ENCODE data around the gene ETV7. TPM values are rescaled to one million over a fixed set of nuclear protein-coding genes. Genes with fewer than 3 reads are reported as not detected.
A peak's percentile ranks its signal among the peaks of the same experiment; 100 is the strongest.
"Not testable (repeated sequence)": the region's sequence is repeated elsewhere in the genome, so short reads cannot be mapped to it uniquely, and the experiment has no call there.

Gene ETV7
- total RNA-seq, 1 donor = 3.3 TPM

DNA sequence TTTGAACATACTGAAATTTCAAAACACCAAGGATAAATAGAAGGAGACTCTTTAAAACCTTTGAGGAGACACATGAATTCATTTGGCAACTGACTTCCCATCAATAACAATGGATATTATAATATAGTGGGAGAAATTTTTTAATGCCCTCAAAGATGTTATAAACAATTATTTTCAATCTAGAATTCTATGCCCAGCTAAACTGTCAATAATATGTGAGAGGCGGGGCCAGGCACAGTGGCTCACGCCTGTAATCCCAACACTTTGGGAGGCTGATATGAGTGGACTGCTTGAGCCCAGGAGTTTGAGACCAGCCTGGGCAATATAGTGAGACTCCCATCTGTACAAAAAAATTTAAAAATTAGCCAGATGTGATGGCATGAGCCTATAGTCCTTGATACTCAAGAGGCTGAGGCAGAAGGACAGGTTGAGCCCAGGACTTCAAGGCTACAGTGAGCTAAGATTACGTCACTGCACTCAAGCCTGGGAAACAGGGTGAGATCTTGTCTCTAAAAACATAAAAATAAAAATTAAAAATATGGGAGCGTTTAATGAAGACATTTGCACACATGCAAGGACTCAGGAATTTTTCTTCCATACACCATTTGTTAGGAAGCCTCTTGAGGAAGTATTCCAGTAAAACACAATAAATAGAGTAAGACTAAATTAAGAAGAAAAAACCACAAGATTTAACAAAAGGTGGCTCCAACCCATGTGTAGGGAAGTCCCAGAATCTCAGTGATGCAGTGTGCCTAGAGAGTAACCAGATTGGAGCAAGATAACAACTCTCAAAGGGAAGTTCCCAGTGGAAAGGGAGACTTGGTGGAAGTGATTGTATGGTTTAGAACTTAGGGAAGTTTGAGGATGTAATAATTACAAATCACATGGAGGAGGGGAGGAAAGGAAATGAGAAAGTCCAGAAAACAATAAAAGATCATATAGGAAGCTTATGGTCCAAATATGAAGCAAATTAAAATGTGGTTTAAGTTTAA is 26.3 kb upstream of the ETV7 start:
- no peaks in the 10 kb centered on the region for H3K36me3 ChIP-seq (ENCODE audit: insufficient read depth, low read length)
- H3K4me3 ChIP-seq (ENCODE audit: insufficient read depth, low read length) = no peak overlapping the region
- H3K4me1 ChIP-seq (ENCODE audit: insufficient read depth, low read length) = no peaks in the 10 kb centered on the region
- peak overlapping the region; percentile 10 for H2AFZ ChIP-seq (ENCODE audit: low read length)
- H3K27me3 ChIP-seq (ENCODE audit: insufficient read depth, low read length) = peaks cover 4% of the 10 kb centered on the region
- no peaks in the 10 kb centered on the region for H4K20me1 ChIP-seq (ENCODE audit: insufficient read depth, low read length)
- no peaks in the 10 kb centered on the region for H3K79me2 ChIP-seq (ENCODE audit: insufficient read depth, low read length)
- H3K4me2 ChIP-seq (ENCODE audit: insufficient read depth, low read length) = no peak overlapping the region
- TF ChIP-seq, protein P1, sequence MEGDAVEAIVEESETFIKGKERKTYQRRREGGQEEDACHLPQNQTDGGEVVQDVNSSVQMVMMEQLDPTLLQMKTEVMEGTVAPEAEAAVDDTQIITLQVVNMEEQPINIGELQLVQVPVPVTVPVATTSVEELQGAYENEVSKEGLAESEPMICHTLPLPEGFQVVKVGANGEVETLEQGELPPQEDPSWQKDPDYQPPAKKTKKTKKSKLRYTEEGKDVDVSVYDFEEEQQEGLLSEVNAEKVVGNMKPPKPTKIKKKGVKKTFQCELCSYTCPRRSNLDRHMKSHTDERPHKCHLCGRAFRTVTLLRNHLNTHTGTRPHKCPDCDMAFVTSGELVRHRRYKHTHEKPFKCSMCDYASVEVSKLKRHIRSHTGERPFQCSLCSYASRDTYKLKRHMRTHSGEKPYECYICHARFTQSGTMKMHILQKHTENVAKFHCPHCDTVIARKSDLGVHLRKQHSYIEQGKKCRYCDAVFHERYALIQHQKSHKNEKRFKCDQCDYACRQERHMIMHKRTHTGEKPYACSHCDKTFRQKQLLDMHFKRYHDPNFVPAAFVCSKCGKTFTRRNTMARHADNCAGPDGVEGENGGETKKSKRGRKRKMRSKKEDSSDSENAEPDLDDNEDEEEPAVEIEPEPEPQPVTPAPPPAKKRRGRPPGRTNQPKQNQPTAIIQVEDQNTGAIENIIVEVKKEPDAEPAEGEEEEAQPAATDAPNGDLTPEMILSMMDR (IDR thresholded peaks at IDR 0.05; ENCODE audit: extremely low read depth, low read depth, low read length) = no peak
- H3K9me3 ChIP-seq (ENCODE audit: low read depth, low read length) = no peaks in the 10 kb centered on the region
- no peak for DNase-seq (ENCODE audit: insufficient read length, low spot score, missing footprints)
- no peak overlapping the region for H3K27ac ChIP-seq (ENCODE audit: low read depth, low read length)

DNA sequence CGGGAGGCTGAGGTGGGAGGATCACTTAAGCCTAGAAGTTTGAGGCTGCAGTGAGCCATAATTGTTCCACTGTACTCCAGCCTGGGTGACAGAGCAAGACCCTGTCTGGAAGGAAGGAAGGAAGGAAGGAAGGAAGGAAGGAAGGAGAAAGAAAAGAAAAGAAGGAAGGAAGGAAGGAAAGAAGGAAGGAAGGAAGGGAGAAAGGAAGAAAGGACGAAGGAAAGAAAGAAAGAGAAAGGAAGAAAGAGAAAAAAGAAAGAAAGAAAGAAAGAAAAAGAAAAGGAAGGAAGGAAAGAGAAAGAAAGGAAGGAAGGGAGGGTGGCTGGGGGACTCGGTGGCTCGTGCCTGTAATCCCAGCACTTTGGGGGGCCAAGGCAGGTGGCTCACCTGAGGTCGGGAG is 22.2 kb upstream of the ETV7 start:
- H3K27me3 ChIP-seq (ENCODE audit: insufficient read depth, low read length) = peaks cover 11% of the 10 kb centered on the region
- not testable (repeated sequence) for H3K4me3 ChIP-seq (ENCODE audit: insufficient read depth, low read length); DNase-seq (ENCODE audit: insufficient read length, low spot score, missing footprints)

DNA sequence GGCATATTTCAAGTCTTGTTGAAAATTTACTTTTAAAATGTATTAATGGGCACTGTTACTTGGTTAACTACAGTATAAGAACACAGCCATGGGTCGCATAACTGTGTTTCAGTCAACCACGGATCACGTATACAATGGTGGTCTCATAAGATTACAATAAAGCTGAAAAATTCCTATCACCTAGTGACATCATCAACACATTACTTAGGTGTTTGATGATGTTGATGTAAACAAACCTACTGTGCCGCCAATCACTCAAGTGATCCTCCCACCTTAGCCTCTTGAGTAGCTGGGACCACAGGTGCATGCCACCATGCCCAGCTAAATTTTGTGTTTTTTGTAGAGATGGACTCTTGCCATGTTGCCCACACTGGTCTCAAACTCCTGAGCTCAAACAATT is 16.7 kb upstream of the ETV7 start:
- Histone ChIP-seq H3K9me3 (ENCODE audit: low read depth, low read length) (no peaks in the 10 kb centered on the region), H3K27ac (ENCODE audit: low read depth, low read length) (no peak overlapping the region), H3K79me2 (ENCODE audit: insufficient read depth, low read length) (no peaks in the 10 kb centered on the region), H4K20me1 (ENCODE audit: insufficient read depth, low read length) (no peaks in the 10 kb centered on the region), H3K4me1 (ENCODE audit: insufficient read depth, low read length) (no peaks in the 10 kb centered on the region), H3K4me2 (ENCODE audit: insufficient read depth, low read length) (no peak overlapping the region), H2AFZ (ENCODE audit: low read length) (no peak overlapping the region), H3K36me3 (ENCODE audit: insufficient read depth, low read length) (no peaks in the 10 kb centered on the region), H3K4me3 (ENCODE audit: insufficient read depth, low read length) (no peak overlapping the region), H3K27me3 (ENCODE audit: insufficient read depth, low read length) (peaks cover 7% of the 10 kb centered on the region)
- TF ChIP-seq, protein P1 (IDR thresholded peaks at IDR 0.05; ENCODE audit: extremely low read depth, low read depth, low read length) = no peak
- DNase-seq (ENCODE audit: insufficient read length, low spot score, missing footprints) = no peak

More for the DNA sequence above, 22.2 kb upstream of the ETV7 start:
- not testable (repeated sequence) for H2AFZ ChIP-seq (ENCODE audit: low read length); H3K36me3 ChIP-seq (ENCODE audit: insufficient read depth, low read length); H3K79me2 ChIP-seq (ENCODE audit: insufficient read depth, low read length); H3K9me3 ChIP-seq (ENCODE audit: low read depth, low read length); H3K27ac ChIP-seq (ENCODE audit: low read depth, low read length); H3K4me1 ChIP-seq (ENCODE audit: insufficient read depth, low read length); H3K4me2 ChIP-seq (ENCODE audit: insufficient read depth, low read length); H4K20me1 ChIP-seq (ENCODE audit: insufficient read depth, low read length)

DNA sequence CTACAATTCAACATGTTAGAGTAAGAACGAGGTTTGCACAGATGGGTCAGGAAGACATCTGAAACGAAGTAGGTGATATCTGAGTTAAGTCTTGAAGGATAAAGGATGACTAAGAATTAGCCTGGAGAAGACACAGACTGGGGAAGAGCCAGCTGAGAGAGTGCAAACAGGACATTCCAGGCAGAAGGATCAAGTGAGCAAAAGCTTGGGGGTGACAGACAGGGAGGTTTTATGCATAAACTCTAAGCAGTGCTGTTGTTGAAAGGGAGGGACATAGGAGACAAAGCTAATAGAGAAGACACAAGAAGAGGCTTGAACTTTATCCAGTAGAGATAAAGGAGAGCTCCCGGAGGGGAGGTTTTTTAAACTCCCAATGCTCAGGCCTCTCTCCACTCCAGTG is 15.0 kb upstream of the ETV7 start:
- no peak for DNase-seq (ENCODE audit: insufficient read length, low spot score, missing footprints)
- TF ChIP-seq, protein P1 (IDR thresholded peaks at IDR 0.05; ENCODE audit: extremely low read depth, low read depth, low read length) = no peak
- Histone ChIP-seq H2AFZ (ENCODE audit: low read length) (no peak overlapping the region), H3K4me3 (ENCODE audit: insufficient read depth, low read length) (no peak overlapping the region), H4K20me1 (ENCODE audit: insufficient read depth, low read length) (no peaks in the 10 kb centered on the region), H3K27me3 (ENCODE audit: insufficient read depth, low read length) (peaks cover 6% of the 10 kb centered on the region), H3K27ac (ENCODE audit: low read depth, low read length) (no peak overlapping the region), H3K9me3 (ENCODE audit: low read depth, low read length) (no peaks in the 10 kb centered on the region), H3K79me2 (ENCODE audit: insufficient read depth, low read length) (no peaks in the 10 kb centered on the region), H3K36me3 (ENCODE audit: insufficient read depth, low read length) (no peaks in the 10 kb centered on the region), H3K4me2 (ENCODE audit: insufficient read depth, low read length) (no peak overlapping the region), H3K4me1 (ENCODE audit: insufficient read depth, low read length) (no peaks in the 10 kb centered on the region)

All from osteoblast (primary cell).